DND-41 (cell line): ENCODE results near the gene ACSM6.

Source experiments
- ATAC-seq: fragments of 200-7000 bp; cut with Tn5 transposase; 3 replicates; pipeline ENCODE4 v1.9.1; 2021; ENCODE audit warnings: low read depth; ENCODE audit not compliant: insufficient read depth
- DNase-seq: peaks from one replicate; pipeline ENCODE4 v3.0.0-alpha.2; 2020
- H2AFZ ChIP-seq: 2 replicates; pipeline ENCODE4 v1.6.0; 2012; ENCODE audit warnings: low read depth, low read length
- H3K27ac ChIP-seq: 2 replicates; pipeline ENCODE4 v1.5.1; 2012; ENCODE audit warnings: low read length, inconsistent platforms
- H3K27me3 ChIP-seq: fragments of 200-600 bp; sonication (generic); 2 replicates; pipeline ENCODE4 v1.6.0; 2012; ENCODE audit warnings: low read length, mild to moderate bottlenecking, inconsistent platforms; ENCODE audit not compliant: insufficient read depth, poor library complexity
- H3K36me3 ChIP-seq: 2 replicates; pipeline ENCODE4 v1.5.1; 2012; ENCODE audit warnings: low read length, inconsistent platforms; ENCODE audit not compliant: insufficient read depth
- H3K4me1 ChIP-seq: 2 replicates; pipeline ENCODE4 v1.5.1; 2012; ENCODE audit warnings: mild to moderate bottlenecking, low read length; ENCODE audit not compliant: insufficient read depth
- H3K4me2 ChIP-seq: 2 replicates; pipeline ENCODE4 v1.6.0; 2012; ENCODE audit warnings: mild to moderate bottlenecking, moderate library complexity, low read length, inconsistent platforms; ENCODE audit not compliant: insufficient read depth
- H3K4me3 ChIP-seq, 2 experiments: fragments of 200-600 bp in 1 of 2; shearing (Covaris generic) in 1 of 2; 2 replicates each; pipeline ENCODE4 v1.5.1; 2012 to 2016; ENCODE audit warnings: inconsistent platforms in 2 of 2, low read length in 2 of 2, mild to moderate bottlenecking in 2 of 2, low read depth in 1 of 2, moderate library complexity in 1 of 2
- H3K79me2 ChIP-seq: 2 replicates; pipeline ENCODE4 v1.6.0; 2012; ENCODE audit warnings: low read length, inconsistent platforms; ENCODE audit not compliant: insufficient read depth
- H3K9ac ChIP-seq: 2 replicates; pipeline ENCODE4 v1.6.0; 2012; ENCODE audit warnings: low read depth, mild to moderate bottlenecking, inconsistent platforms, low read length, moderate library complexity
- H3K9me3 ChIP-seq: 2 replicates; pipeline ENCODE4 v1.5.1; 2012; ENCODE audit warnings: low read length, moderate library complexity, mild to moderate bottlenecking, inconsistent platforms; ENCODE audit not compliant: insufficient read depth, severe bottlenecking
- H4K20me1 ChIP-seq: 2 replicates; pipeline ENCODE4 v1.6.0; 2012; ENCODE audit warnings: low read length; ENCODE audit not compliant: insufficient read depth
- EZH2 ChIP-seq: IDR thresholded peaks from 3 replicates; pipeline ENCODE4 v1.6.1; 2012; ENCODE audit warnings: borderline replicate concordance, low read depth, mild to moderate bottlenecking, moderate library complexity, low read length, inconsistent platforms; ENCODE audit not compliant: severe bottlenecking
- TF ChIP-seq, protein P1 (sequence below): IDR thresholded peaks from 2 replicates; pipeline ENCODE4 v1.5.1; 2012; ENCODE audit warnings: borderline replicate concordance, low read length, moderate library complexity, mild to moderate bottlenecking; ENCODE audit not compliant: poor library complexity, severe bottlenecking; ENCODE audit errors: extremely low read depth

ACSM6 gene

GRCh38 chr10:95277614-95278013 is 83.6 kb downstream of the ACSM6 start:
- no peak for DNase-seq
- H3K36me3 ChIP-seq: no peaks in the 10 kb centered on the region
- no peak overlapping the region for H3K27ac ChIP-seq
- H3K4me1 ChIP-seq: no peaks in the 10 kb centered on the region
- H4K20me1 ChIP-seq: no peaks in the 10 kb centered on the region
- H3K9ac ChIP-seq: no peak overlapping the region
- ATAC-seq: no peak
- no peak overlapping the region for H3K4me3 ChIP-seq
- H3K79me2 ChIP-seq: no peaks in the 10 kb centered on the region
- TF ChIP-seq EZH2: no peak
- TF ChIP-seq, protein P1, sequence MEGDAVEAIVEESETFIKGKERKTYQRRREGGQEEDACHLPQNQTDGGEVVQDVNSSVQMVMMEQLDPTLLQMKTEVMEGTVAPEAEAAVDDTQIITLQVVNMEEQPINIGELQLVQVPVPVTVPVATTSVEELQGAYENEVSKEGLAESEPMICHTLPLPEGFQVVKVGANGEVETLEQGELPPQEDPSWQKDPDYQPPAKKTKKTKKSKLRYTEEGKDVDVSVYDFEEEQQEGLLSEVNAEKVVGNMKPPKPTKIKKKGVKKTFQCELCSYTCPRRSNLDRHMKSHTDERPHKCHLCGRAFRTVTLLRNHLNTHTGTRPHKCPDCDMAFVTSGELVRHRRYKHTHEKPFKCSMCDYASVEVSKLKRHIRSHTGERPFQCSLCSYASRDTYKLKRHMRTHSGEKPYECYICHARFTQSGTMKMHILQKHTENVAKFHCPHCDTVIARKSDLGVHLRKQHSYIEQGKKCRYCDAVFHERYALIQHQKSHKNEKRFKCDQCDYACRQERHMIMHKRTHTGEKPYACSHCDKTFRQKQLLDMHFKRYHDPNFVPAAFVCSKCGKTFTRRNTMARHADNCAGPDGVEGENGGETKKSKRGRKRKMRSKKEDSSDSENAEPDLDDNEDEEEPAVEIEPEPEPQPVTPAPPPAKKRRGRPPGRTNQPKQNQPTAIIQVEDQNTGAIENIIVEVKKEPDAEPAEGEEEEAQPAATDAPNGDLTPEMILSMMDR: no peak
- H3K27me3 ChIP-seq: peaks cover 6% of the 10 kb centered on the region
- no peaks in the 10 kb centered on the region for H3K9me3 ChIP-seq
- H3K4me2 ChIP-seq: no peak overlapping the region
- H2AFZ ChIP-seq: no peak overlapping the region
